OCI-LY7 (cell line): Measurements from ENCODE around the gene TMF1. TPM values are rescaled to one million over a fixed set of nuclear protein-coding genes. Genes with fewer than 3 reads are reported as not detected.

ENCODE experiments used
- BruUV-seq: library from RNA; stranded (reverse); fragments of 400-500 nt; replicated peaks from 2 replicates; lab custom pipeline; 2021; lab: Mats Ljungman, UMichigan
- CTCF ChIA-PET: fragments of 300-600 bp; sonication (Branson Sonifier 250); formaldehyde crosslinking; loops from one replicate; lab custom pipeline; 2022; ENCODE audit warnings: antibody characterized with exemption; ENCODE audit not compliant: unreplicated experiment; lab: Charles Lee
- POLR2A ChIA-PET: fragments of 300-600 bp; sonication (Branson Sonifier 250); formaldehyde crosslinking; loops from one replicate; lab custom pipeline; 2022; ENCODE audit warnings: antibody characterized with exemption; lab: Charles Lee
- DNase-seq: peaks from one replicate; pipeline ENCODE4 v3.0.0-alpha.2; 2015; ENCODE audit warnings: low spot score
- H2AFZ ChIP-seq: fragments of 200-600 bp; sonication (generic), shearing (Covaris generic); 2 replicates; pipeline ENCODE4 v1.6.1; 2014; ENCODE audit warnings: mild to moderate bottlenecking, antibody characterized with exemption, low read length, moderate library complexity
- H3K27ac ChIP-seq: fragments of 200-600 bp; sonication (generic); 2 replicates; pipeline ENCODE4 v1.5.1; 2014; ENCODE audit warnings: mixed run types, low read depth, mild to moderate bottlenecking, moderate library complexity, low read length, inconsistent platforms; ENCODE audit not compliant: poor library complexity, severe bottlenecking
- H3K36me3 ChIP-seq: fragments of 200-600 bp; sonication (generic); 2 replicates; pipeline ENCODE4 v1.6.1; 2014; ENCODE audit warnings: mild to moderate bottlenecking, antibody characterized with exemption, low read length, moderate library complexity, mixed read lengths; ENCODE audit not compliant: insufficient read depth
- H3K4me1 ChIP-seq: fragments of 200-600 bp; sonication (generic); 2 replicates; pipeline ENCODE4 v1.5.1; 2014; ENCODE audit warnings: mild to moderate bottlenecking, low read length; ENCODE audit not compliant: insufficient read depth, poor library complexity, severe bottlenecking
- H3K4me2 ChIP-seq: fragments of 200-600 bp; sonication (generic); 2 replicates; pipeline ENCODE4 v1.6.1; 2014; ENCODE audit warnings: mild to moderate bottlenecking, low read length
- H3K4me3 ChIP-seq: fragments of 200-600 bp; sonication (generic); 2 replicates; pipeline ENCODE4 v1.5.1; 2014; ENCODE audit warnings: mild to moderate bottlenecking, low read depth, low read length; ENCODE audit not compliant: poor library complexity, severe bottlenecking
- H3K79me2 ChIP-seq: fragments of 200-600 bp; sonication (generic); 2 replicates; pipeline ENCODE4 v1.6.1; 2016; ENCODE audit warnings: low read depth, mild to moderate bottlenecking, low read length, moderate library complexity, mixed read lengths; ENCODE audit not compliant: insufficient read depth
- H3K9me2 ChIP-seq: fragments of 200-600 bp; sonication (generic); 2 replicates; pipeline ENCODE4 v1.6.1; 2016; ENCODE audit warnings: mild to moderate bottlenecking, low read length, mixed read lengths; ENCODE audit not compliant: insufficient read depth
- H3K9me3 ChIP-seq: fragments of 200-600 bp; sonication (generic); 2 replicates; pipeline ENCODE4 v1.6.1; 2014; ENCODE audit warnings: mild to moderate bottlenecking, mixed run types, low read length, mixed read lengths
- H4K20me1 ChIP-seq: fragments of 200-600 bp; sonication (generic); 2 replicates; pipeline ENCODE4 v1.6.1; 2014; ENCODE audit warnings: mild to moderate bottlenecking, antibody characterized with exemption, low read length, moderate library complexity, mixed read lengths; ENCODE audit not compliant: insufficient read depth
- EZH2phosphoT487 ChIP-seq: fragments of 200-600 bp; sonication (generic); IDR thresholded peaks from 2 replicates; pipeline ENCODE4 v1.6.1; 2018; ENCODE audit warnings: low read depth, borderline replicate concordance, mild to moderate bottlenecking, mixed run types, antibody characterized with exemption, low read length, moderate library complexity, mixed read lengths
- intact Hi-C: fragments of 100-400 bp; cut with micrococcal nuclease; formaldehyde crosslinking; loops from one replicate; pipeline ENCODE4 v1.10.0; 2022; ENCODE audit not compliant: unreplicated experiment
- total RNA-seq, 2 experiments: library from RNA; depleted of rRNA in 1 of 2; stranded (reverse); fragments of >200 nt in 1 of 2; shearing (Covaris generic) in 1 of 2; gene quantifications; 2 replicates each; pipeline ENCODE4 v1.2.3, GENCODE V29; 2014 to 2022
- TF ChIP-seq, protein P1 (sequence below): fragments of 200-600 bp; sonication (generic); conservative IDR thresholded peaks from 2 replicates; pipeline ENCODE4 v1.5.1; 2014; ENCODE audit warnings: mild to moderate bottlenecking, antibody characterized with exemption, low read length, moderate library complexity, mixed read lengths

TMF1 gene
- total RNA-seq, 2 experiments from 2014 or later: 20.8 to 29.4 TPM

DNA sequence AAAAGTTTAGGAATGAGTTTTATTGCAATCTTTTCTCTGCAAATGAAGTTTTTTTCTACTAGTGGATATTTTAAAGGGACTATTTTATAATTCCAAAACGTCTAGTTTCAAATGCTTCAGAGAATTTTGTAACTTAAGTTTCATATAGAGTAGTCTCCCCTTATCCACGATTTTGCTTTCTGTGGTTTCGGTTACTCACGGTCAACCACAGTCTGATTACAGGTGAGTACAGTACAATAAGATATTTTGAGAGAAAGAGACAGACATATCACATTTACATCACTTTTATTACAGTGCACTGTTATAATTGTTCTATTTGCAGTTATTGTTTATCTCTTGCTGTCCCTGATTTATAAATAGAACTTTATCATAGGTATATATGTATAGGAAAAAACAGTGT lies 31.3 kb downstream of the TMF1 start:
- Histone ChIP-seq H4K20me1 (no peaks in the 10 kb centered on the region), H3K9me3 (no peaks in the 10 kb centered on the region), H3K27ac (no peak overlapping the region), H3K9me2 (no peaks in the 10 kb centered on the region), H3K4me1 (no peaks in the 10 kb centered on the region), H2AFZ (no peak overlapping the region), H3K4me2 (no peak overlapping the region), H3K4me3 (no peak overlapping the region), H3K36me3 (peaks cover 60% of the 10 kb centered on the region), H3K79me2 (no peaks in the 10 kb centered on the region)
- DNase-seq: no peak
- BruUV-seq: no TSS peak
- POLR2A ChIA-PET: no interaction called here
- TF ChIP-seq, protein P1, sequence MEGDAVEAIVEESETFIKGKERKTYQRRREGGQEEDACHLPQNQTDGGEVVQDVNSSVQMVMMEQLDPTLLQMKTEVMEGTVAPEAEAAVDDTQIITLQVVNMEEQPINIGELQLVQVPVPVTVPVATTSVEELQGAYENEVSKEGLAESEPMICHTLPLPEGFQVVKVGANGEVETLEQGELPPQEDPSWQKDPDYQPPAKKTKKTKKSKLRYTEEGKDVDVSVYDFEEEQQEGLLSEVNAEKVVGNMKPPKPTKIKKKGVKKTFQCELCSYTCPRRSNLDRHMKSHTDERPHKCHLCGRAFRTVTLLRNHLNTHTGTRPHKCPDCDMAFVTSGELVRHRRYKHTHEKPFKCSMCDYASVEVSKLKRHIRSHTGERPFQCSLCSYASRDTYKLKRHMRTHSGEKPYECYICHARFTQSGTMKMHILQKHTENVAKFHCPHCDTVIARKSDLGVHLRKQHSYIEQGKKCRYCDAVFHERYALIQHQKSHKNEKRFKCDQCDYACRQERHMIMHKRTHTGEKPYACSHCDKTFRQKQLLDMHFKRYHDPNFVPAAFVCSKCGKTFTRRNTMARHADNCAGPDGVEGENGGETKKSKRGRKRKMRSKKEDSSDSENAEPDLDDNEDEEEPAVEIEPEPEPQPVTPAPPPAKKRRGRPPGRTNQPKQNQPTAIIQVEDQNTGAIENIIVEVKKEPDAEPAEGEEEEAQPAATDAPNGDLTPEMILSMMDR: 0 out of 2 replicates have a peak, but pooled peaks have one; percentile 11
- no peak for TF ChIP-seq EZH2phosphoT487
- intact Hi-C loops: no loop called here
- CTCF ChIA-PET: no interaction called here

DNA sequence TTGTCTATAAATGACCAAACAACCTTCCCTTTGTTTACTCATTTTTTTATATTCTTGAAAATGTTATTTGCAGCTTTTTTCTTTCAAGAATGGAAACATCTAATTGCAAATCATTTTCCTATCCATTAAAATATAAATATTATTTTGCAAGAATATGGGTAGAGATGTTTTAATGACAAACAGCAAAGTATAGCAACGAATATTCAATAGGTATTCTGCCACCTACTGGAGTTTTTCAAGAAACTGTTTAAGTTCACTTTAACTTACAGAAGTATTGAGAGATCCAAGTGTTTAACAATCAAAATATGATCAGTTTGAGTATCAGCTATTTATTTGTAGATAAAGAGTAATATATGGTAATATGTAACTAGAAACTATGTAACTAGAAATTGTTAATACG lies 31.7 kb downstream of the TMF1 start:
- intact Hi-C loops: no loop called here
- CTCF ChIA-PET: no interaction called here
- no TSS peak for BruUV-seq

DNA sequence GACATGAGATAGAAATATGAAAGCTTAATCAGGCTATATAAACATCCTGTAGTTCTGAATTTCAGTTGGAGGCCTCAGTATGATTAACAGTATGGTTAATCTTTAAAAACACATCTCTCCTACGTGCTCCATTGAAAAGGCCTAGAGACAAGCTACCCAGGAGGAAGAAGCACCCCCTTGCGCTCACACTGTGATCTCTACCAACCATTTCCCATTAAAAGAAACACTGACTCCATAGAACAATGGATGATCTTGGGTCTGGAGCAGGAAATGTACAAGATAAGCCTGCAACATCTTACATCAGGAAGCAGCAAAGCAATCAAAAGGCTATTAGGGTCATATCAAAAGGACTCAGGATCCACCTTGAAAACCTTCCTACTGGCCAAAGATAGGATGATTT lies 35.2 kb downstream of the TMF1 start:
- Histone ChIP-seq H3K4me2 (no peak overlapping the region), H3K9me3 (no peaks in the 10 kb centered on the region), H3K9me2 (no peaks in the 10 kb centered on the region), H3K36me3 (peaks cover 27% of the 10 kb centered on the region), H2AFZ (no peak overlapping the region), H3K27ac (no peak overlapping the region), H3K4me3 (no peak overlapping the region), H3K79me2 (no peaks in the 10 kb centered on the region; the same call in 1 of the 2 replicates), H3K4me1 (peaks cover 13% of the 10 kb centered on the region), H4K20me1 (no peaks in the 10 kb centered on the region)
- TF ChIP-seq, protein P1: no peak
- no peak for TF ChIP-seq EZH2phosphoT487
- no TSS peak for BruUV-seq
- ChIA-PET POLR2A (interaction anchor here (0.5 to 1.0 kb wide), 3 partner anchors 69 to 306 kb away, joined by 3 read pairs; no protein-coding TSS in a partner anchor), CTCF (no interaction called here)
- no peak for DNase-seq
- intact Hi-C loops: no loop called here

More for the DNA sequence above, 31.7 kb downstream of the TMF1 start:
- TF ChIP-seq, protein P1: peak; percentile 82
- no peak for TF ChIP-seq EZH2phosphoT487
- Histone ChIP-seq H3K4me1 (no peaks in the 10 kb centered on the region), H4K20me1 (no peaks in the 10 kb centered on the region), H2AFZ (no peak overlapping the region), H3K9me3 (no peaks in the 10 kb centered on the region), H3K36me3 (peaks cover 56% of the 10 kb centered on the region), H3K4me2 (no peak overlapping the region), H3K27ac (no peak overlapping the region), H3K9me2 (no peaks in the 10 kb centered on the region), H3K4me3 (no peak overlapping the region), H3K79me2 (no peaks in the 10 kb centered on the region)
- peak; percentile 8 for DNase-seq
- POLR2A ChIA-PET: no interaction called here
